Measurements from ENCODE around the gene SULT1E1.
"Not testable (repeated sequence)": the region's sequence is repeated elsewhere in the genome, so short reads cannot be mapped to it uniquely, and the experiment has no call there.

SULT1E1 gene

GRCh38 chr4:69843932-69844331 lies 16.0 kb downstream of the SULT1E1 start:
- in situ Hi-C loops (cut with MboI; ENCODE audit: low sequenced_read_pairs) = no loop called here

GRCh38 chr4:69843301-69843700 lies 16.6 kb downstream of the SULT1E1 start:
- in situ Hi-C loops (cut with MboI; ENCODE audit: low sequenced_read_pairs) = no loop called here

- in situ Hi-C loops (cut with MboI; ENCODE audit: low sequenced_read_pairs) = no loop called here
These were observed 21.0 kb downstream of the SULT1E1 start for GRCh38 chr4:69838977-69839376.

GRCh38 chr4:69836287-69836686 lies 23.7 kb downstream of the SULT1E1 start:
- in situ Hi-C loops (cut with MboI; ENCODE audit: low sequenced_read_pairs) = no loop called here

GRCh38 chr4:69835766-69836165 lies 24.2 kb downstream of the SULT1E1 start:
- in situ Hi-C loops (cut with MboI; ENCODE audit: low sequenced_read_pairs) = no loop called here

GRCh38 chr4:69833251-69833650 lies 26.7 kb downstream of the SULT1E1 start:
- in situ Hi-C loops (cut with MboI; ENCODE audit: low sequenced_read_pairs) = no loop called here

- in situ Hi-C loops (cut with MboI; ENCODE audit: low sequenced_read_pairs) = no loop called here
These were observed 27.5 kb downstream of the SULT1E1 start for GRCh38 chr4:69832326-69833030.

GRCh38 chr4:69831646-69832325 lies 28.2 kb downstream of the SULT1E1 start:
- in situ Hi-C loops (cut with MboI; ENCODE audit: low sequenced_read_pairs) = no loop called here

GRCh38 chr4:69831270-69831627 lies 28.7 kb downstream of the SULT1E1 start:
- in situ Hi-C loops (cut with MboI; ENCODE audit: low sequenced_read_pairs) = no loop called here

- in situ Hi-C loops (cut with MboI; ENCODE audit: low sequenced_read_pairs) = no loop called here
These were observed 29.2 kb downstream of the SULT1E1 start for GRCh38 chr4:69830560-69831269.

GRCh38 chr4:69830192-69830559 lies 29.8 kb downstream of the SULT1E1 start:
- in situ Hi-C loops (cut with MboI; ENCODE audit: low sequenced_read_pairs) = no loop called here

- in situ Hi-C loops (cut with MboI; ENCODE audit: low sequenced_read_pairs) = no loop called here
These were observed 30.3 kb downstream of the SULT1E1 start for GRCh38 chr4:69829678-69830077.

- in situ Hi-C loops (cut with MboI; ENCODE audit: low sequenced_read_pairs) = no loop called here
These were observed 31.1 kb downstream of the SULT1E1 start for GRCh38 chr4:69828828-69829227.

GRCh38 chr4:69825056-69825455 lies 34.9 kb downstream of the SULT1E1 start:
- in situ Hi-C loops (cut with MboI; ENCODE audit: low sequenced_read_pairs) = not testable (repeated sequence)

GRCh38 chr4:69823481-69824186 lies 36.3 kb downstream of the SULT1E1 start:
- in situ Hi-C loops (cut with MboI; ENCODE audit: low sequenced_read_pairs) = no loop called here

- in situ Hi-C loops (cut with MboI; ENCODE audit: low sequenced_read_pairs) = no loop called here
These were observed 36.9 kb downstream of the SULT1E1 start for GRCh38 chr4:69823048-69823447.

GRCh38 chr4:69822198-69822597 lies 37.7 kb downstream of the SULT1E1 start:
- in situ Hi-C loops (cut with MboI; ENCODE audit: low sequenced_read_pairs) = no loop called here

- in situ Hi-C loops (cut with MboI; ENCODE audit: low sequenced_read_pairs) = no loop called here
These were observed 41.8 kb downstream of the SULT1E1 start for GRCh38 chr4:69818060-69818639.

GRCh38 chr4:69816236-69816635 lies 43.7 kb downstream of the SULT1E1 start:
- in situ Hi-C loops (cut with MboI; ENCODE audit: low sequenced_read_pairs) = no loop called here

GRCh38 chr4:69813628-69814027 lies 46.3 kb downstream of the SULT1E1 start:
- in situ Hi-C loops (cut with MboI; ENCODE audit: low sequenced_read_pairs) = no loop called here

GRCh38 chr4:69811166-69811565 lies 48.8 kb downstream of the SULT1E1 start:
- in situ Hi-C loops (cut with MboI; ENCODE audit: low sequenced_read_pairs) = no loop called here

Measured in hTERT RPE-1 (cell line).